Measurements from ENCODE around the gene TMEM270.

GRCh38 chr7:73900286-73900685, 39.3 kb downstream of the TMEM270 start:
- TF ChIP-seq GATA2 (IDR thresholded peaks at IDR 0.05; ENCODE audit: low read depth, low read length), result no peak
- TF ChIP-seq GATA3 (IDR thresholded peaks at IDR 0.05; ENCODE audit: low read depth, low read length), result no peak
